Psoas muscle (tissue), 8 donors: Measurements from ENCODE around the gene NUP133. TPM values are rescaled to one million over a fixed set of nuclear protein-coding genes. Genes with fewer than 3 reads are reported as not detected.

Experiments
- ATAC-seq, 4 donors: fragments of 200-7000 bp; cut with Tn5 transposase; one replicate each; pipeline ENCODE4 v1.9.1; 2020; ENCODE audit warnings: moderate library complexity in 3 of 4, mild to moderate bottlenecking in 2 of 4
- DNase-seq, 2 donors: peaks; one replicate each; pipeline ENCODE4 v3.0.0-alpha.2; 2020
- H3K27ac ChIP-seq: fragments of 200-600 bp; one replicate; pipeline ENCODE4 v1.8.0; 2022
- H3K27me3 ChIP-seq, 3 donors: fragments of 200-600 bp in 1 of 3; one replicate each; pipeline versions ENCODE4 v1.6.1 to v1.8.0; 2013 to 2022; ENCODE audit warnings: low read length in 2 of 3, mild to moderate bottlenecking in 2 of 3, moderate library complexity in 1 of 3; ENCODE audit not compliant: insufficient read depth in 3 of 3
- H3K36me3 ChIP-seq, 2 donors: fragments of 200-600 bp in 1 of 2; one replicate each; pipeline versions ENCODE4 v1.6.1 to v1.8.0; 2013 to 2022; ENCODE audit warnings: low read depth in 1 of 2, mild to moderate bottlenecking in 1 of 2, moderate library complexity in 1 of 2; ENCODE audit not compliant: insufficient read depth in 1 of 2
- H3K4me1 ChIP-seq: fragments of 200-600 bp; one replicate; pipeline ENCODE4 v1.8.0; 2022
- H3K4me3 ChIP-seq: fragments of 200-600 bp; one replicate; pipeline ENCODE4 v1.8.0; 2022; ENCODE audit warnings: mild to moderate bottlenecking
- H3K9me3 ChIP-seq: fragments of 200-600 bp; one replicate; pipeline ENCODE4 v1.8.0; 2022
- WGBS, 3 donors: extraction: QIAGEN DNeasy Blood & Tissue Kit; methylation state at CpG; one replicate each; pipeline versions ENCODE4 v1.1.6 to v1.1.7; 2013; 5-methylcytosine and 5-hydroxymethylcytosine counted together
- intact Hi-C, 2 donors: fragments of 100-400 bp; cut with DNase I; formaldehyde crosslinking; loops; one replicate each; pipeline versions ENCODE4 v1.11.0 to v1.14.2; 2022
- polyA plus RNA-seq, 3 donors: library from polyadenylated mRNA; stranded (reverse); fragments of 200-250 nt; gene quantifications; one replicate each; pipeline ENCODE4 v1.2.3, GENCODE V29; 2013
- total RNA-seq, 4 donors: library from RNA; stranded (reverse); fragmentation: NEBNext Ultra II Directional in 2 of 4; extraction: Animal tissue kit (Norgen Biotek cat#: 25700) in 2 of 4; gene quantifications; one replicate each; pipeline versions ENCODE4 v1.2.1 to v1.2.4, GENCODE V29; 2021 to 2023
- TF ChIP-seq, protein P1 (sequence below): fragments of 200-600 bp; IDR thresholded peaks from one replicate; pipeline ENCODE4 v1.8.0; 2022; ENCODE audit warnings: antibody characterized with exemption
- donor health status: healthy with polysubstance abuse.
- donor health status: DM: no; HTN: no; CAD: no; lungs with moderate emphysema.
- donor health status: Bipolar disorder and iron deficiency.
- donor health status: healthy.
- donor health status: DM: yes; HTN: yes; CAD: no.
- donor health status: DM: no; HTN: no; CAD: no.
- donor health status: DM: no; HTN: no; CAD: no.
- donor health status: DM: yes; HTN: yes; CAD: no.

The NUP133 gene
- total and polyA plus RNA-seq, 7 donors: 9.3 to 29.3 (median 24.1) TPM

DNA sequence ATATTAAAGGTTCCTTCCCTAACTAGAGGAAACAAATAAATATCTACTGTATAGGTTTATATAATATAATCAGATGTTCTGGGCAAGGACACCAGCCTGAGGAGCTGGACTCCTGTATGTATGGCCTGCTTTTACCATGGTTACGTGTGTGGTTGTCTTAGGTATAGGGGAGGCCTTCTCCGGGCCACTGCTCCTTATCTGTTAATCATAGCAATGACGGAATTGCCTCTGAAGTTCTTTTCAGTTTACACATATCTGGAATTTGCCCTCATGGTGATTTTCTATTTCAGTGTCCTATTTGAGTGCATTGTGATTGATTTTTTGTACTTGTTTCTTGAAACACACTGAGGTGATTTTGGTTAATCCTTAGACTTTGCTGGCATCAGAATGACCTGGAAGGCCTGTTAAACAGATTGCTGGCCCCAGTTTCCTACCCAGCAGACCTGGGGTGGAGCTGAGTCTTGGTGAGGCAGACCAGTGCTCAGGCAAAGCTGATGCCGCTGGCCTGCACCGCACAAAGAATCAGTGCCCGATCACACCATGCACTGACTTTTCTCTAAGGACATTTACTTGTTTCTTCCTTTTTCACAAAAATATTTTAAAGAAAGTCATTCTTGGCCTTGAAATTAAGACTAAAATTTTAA lies 31.8 kb upstream of the NUP133 start:
- no peaks in the 10 kb centered on the region for H3K9me3 ChIP-seq
- no peaks in the 10 kb centered on the region for H3K27me3 ChIP-seq
- WGBS, 3 donors: 95 to 98% (median 95%) methylated on average over 6 of the region's 6 CpGs
- H3K27ac ChIP-seq: no peak overlapping the region
- ATAC-seq (no peak), DNase-seq (no peak)
- no peaks in the 10 kb centered on the region for H3K4me1 ChIP-seq
- H3K4me3 ChIP-seq: no peak overlapping the region
- TF ChIP-seq, protein P1, sequence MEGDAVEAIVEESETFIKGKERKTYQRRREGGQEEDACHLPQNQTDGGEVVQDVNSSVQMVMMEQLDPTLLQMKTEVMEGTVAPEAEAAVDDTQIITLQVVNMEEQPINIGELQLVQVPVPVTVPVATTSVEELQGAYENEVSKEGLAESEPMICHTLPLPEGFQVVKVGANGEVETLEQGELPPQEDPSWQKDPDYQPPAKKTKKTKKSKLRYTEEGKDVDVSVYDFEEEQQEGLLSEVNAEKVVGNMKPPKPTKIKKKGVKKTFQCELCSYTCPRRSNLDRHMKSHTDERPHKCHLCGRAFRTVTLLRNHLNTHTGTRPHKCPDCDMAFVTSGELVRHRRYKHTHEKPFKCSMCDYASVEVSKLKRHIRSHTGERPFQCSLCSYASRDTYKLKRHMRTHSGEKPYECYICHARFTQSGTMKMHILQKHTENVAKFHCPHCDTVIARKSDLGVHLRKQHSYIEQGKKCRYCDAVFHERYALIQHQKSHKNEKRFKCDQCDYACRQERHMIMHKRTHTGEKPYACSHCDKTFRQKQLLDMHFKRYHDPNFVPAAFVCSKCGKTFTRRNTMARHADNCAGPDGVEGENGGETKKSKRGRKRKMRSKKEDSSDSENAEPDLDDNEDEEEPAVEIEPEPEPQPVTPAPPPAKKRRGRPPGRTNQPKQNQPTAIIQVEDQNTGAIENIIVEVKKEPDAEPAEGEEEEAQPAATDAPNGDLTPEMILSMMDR: no peak
- intact Hi-C loops: no loop called here
- H3K36me3 ChIP-seq: peaks cover 12 to 99% of the 10 kb centered on the region in 2 donors

DNA sequence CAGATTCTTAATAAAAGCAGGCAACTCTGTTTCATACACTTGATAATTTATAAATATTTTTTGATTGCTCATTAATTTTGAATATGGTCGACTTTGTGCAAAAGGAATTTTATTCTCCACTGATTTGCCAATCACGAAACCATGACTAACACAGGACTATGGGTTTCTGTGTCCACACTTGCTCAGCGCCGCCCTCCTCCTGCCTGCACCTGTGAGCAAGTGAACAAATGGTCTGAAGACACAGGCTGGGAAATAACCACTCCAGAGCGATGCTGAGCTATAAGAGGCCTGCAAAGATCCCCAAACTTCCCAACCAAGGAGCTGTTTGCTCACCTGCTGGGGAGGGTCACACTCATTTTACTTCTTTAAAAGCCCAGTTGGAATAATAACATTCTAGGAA lies 30.8 kb upstream of the NUP133 start:
- Histone ChIP-seq H3K9me3 (no peaks in the 10 kb centered on the region), H3K27me3 (no peaks in the 10 kb centered on the region), H3K4me3 (no peak overlapping the region), H3K27ac (no peak overlapping the region), H3K36me3 (peaks cover 12 to 98% of the 10 kb centered on the region in 2 donors), H3K4me1 (no peaks in the 10 kb centered on the region)
- ATAC-seq (no peak), DNase-seq (no peak)
- WGBS, 3 donors: 79 to 86% (median 81%) methylated on average over 5 of the region's 5 CpGs
- intact Hi-C loops: no loop called here
- TF ChIP-seq, protein P1: no peak

DNA sequence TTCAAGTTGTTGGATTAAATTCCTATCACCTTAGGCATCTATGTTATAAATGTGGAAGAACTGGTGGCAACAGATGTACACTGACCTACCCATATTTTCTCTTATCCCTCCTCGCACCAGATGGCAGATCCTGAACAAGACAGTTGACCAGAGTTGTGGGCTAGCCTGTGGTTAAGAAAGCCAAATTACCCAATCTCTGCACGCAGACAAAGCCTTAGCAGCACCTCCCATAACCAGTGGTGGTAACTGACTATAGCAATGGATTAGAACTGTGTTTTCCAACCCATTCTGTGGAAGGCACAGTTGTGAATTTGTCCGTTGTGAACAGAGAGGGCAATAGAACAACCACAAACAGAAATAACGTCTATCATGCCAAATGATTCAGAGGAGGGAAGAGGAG lies 29.8 kb upstream of the NUP133 start:
- intact Hi-C loops: no loop called here
- TF ChIP-seq, protein P1: no peak
- DNase-seq (no peak), ATAC-seq (no peak)
- Histone ChIP-seq H3K4me1 (no peaks in the 10 kb centered on the region), H3K9me3 (no peaks in the 10 kb centered on the region), H3K27ac (no peak overlapping the region), H3K4me3 (no peak overlapping the region), H3K27me3 (no peaks in the 10 kb centered on the region), H3K36me3 (peaks cover 12 to 98% of the 10 kb centered on the region in 2 donors)
- WGBS, 3 donors: 70 to 82% (median 70%) methylated on average over 4 of the region's 4 CpGs

DNA sequence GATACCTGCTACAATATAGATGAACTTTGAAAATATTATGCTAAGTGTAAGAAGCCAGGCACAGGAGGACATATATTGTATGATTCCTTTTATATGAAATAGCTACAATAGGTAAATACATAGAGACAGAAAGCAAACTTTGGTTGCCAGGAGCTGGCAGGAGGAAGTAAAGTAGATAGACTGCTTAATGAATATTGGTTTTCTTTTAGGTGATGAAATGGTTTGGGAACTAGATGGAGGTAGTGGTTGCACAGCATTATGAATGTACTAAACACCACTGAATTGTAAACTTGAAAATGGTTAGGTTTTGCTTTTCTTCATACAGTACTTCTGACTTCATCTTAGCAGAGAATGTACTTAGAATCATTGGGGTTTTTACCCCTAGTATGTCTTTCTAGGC lies 28.8 kb upstream of the NUP133 start:
- Histone ChIP-seq H3K4me1 (no peaks in the 10 kb centered on the region), H3K4me3 (no peak overlapping the region), H3K27ac (no peak overlapping the region), H3K9me3 (no peaks in the 10 kb centered on the region), H3K27me3 (no peaks in the 10 kb centered on the region), H3K36me3 (peaks cover 12 to 98% of the 10 kb centered on the region in 2 donors)
- ATAC-seq (no peak), DNase-seq (no peak)
- TF ChIP-seq, protein P1: no peak
- intact Hi-C loops: no loop called here

DNA sequence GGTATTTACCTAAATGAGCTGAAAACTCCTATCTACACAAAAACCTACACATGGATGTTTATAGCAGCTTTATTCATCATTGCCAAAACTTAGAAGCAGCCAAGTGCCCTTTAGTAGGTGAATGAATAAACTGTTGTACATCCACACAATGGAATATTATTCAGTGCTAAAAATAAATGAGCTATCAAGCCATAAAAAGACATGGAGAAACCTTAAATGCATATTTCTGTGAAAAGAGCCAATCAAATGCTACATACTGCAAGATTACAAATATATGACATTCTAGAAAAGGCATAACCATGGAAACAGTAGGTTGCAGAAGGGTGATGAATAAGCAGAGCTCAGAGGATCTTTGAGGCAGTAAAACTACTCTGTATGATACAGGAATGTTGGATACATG lies 27.1 kb upstream of the NUP133 start:
- DNase-seq (no peak), ATAC-seq (no peak)
- H3K4me3 ChIP-seq: no peak overlapping the region
- H3K27ac ChIP-seq: no peak overlapping the region
- TF ChIP-seq, protein P1: no peak
- no peaks in the 10 kb centered on the region for H3K9me3 ChIP-seq
- no peaks in the 10 kb centered on the region for H3K27me3 ChIP-seq
- H3K4me1 ChIP-seq: no peaks in the 10 kb centered on the region
- H3K36me3 ChIP-seq: peaks cover 13 to 96% of the 10 kb centered on the region in 2 donors
- intact Hi-C loops: no loop called here
